ENCODE data around the gene WDFY4.

The WDFY4 gene

DNA sequence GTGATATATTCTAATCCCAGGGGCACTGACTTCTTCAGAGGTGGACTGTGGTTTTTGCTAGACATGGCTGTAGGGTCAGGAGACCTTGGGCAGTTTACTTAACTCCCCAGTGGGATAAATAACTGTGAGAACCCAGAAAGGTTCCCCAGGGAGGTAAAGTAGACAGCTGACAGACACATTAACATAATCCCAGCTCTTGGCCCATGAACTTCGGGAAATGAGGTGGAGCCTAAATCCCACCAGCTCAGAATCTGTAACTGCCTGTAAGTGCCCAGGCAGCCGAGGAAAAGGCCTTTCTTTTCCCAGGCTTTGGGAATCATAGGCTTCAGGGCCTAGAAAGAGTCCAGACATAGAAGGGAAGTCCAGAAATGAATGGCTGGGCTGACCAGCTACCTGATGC, 149.0 kb downstream of the WDFY4 start:
- TF ChIP-seq, protein P1, sequence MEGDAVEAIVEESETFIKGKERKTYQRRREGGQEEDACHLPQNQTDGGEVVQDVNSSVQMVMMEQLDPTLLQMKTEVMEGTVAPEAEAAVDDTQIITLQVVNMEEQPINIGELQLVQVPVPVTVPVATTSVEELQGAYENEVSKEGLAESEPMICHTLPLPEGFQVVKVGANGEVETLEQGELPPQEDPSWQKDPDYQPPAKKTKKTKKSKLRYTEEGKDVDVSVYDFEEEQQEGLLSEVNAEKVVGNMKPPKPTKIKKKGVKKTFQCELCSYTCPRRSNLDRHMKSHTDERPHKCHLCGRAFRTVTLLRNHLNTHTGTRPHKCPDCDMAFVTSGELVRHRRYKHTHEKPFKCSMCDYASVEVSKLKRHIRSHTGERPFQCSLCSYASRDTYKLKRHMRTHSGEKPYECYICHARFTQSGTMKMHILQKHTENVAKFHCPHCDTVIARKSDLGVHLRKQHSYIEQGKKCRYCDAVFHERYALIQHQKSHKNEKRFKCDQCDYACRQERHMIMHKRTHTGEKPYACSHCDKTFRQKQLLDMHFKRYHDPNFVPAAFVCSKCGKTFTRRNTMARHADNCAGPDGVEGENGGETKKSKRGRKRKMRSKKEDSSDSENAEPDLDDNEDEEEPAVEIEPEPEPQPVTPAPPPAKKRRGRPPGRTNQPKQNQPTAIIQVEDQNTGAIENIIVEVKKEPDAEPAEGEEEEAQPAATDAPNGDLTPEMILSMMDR (IDR thresholded peaks at IDR 0.05; ENCODE audit: low read depth, low read length), result no peak
- Histone ChIP-seq H3K27ac (no peak overlapping the region), H3K36me3 (no peaks in the 10 kb centered on the region), H3K4me3 (ENCODE audit: low read depth, low read length) (no peak overlapping the region), H3K9me3 (ENCODE audit: severe bottlenecking) (no peaks in the 10 kb centered on the region), H3K27me3 (ENCODE audit: insufficient read depth, low read depth, severe bottlenecking) (no peaks in the 10 kb centered on the region)
- DNase-seq, result no peak

DNA sequence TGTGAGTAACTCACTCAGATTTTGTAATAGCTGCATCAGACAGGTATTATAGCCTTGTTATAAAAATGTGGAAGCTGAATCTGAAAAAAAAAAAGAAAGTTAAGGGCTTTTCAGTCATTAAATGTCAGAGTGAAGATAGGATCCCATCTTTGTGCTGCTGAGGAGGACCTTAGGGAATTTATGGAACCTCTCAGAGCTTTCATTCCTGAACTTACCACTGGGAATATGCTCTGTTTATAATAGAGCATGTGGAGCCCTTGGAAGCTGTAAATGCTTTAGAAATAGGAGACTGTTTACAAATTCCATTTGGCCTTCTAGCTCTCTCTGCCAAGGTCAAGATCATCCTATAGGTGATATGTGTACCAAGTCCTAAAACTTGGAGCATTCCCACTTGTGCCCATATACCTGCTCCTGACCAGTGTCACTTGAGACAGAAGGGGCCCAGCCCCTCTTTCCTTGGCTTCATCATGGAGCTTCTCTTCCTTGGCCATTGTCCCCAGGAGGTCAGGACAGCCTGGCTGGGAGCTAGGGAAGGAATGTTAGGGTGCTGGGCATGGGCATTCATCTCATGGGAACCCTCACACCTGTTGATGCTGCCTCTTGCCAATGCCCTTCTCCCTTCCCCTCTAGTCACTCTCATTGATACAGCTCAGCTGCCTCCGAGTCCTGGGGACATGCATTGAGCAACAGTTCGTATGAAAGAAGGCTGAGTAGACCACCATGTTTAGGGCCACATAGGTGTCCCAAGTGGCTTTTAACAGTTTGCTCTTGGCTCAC, 149.7 kb downstream of the WDFY4 start:
- Histone ChIP-seq H3K27me3 (ENCODE audit: insufficient read depth, low read depth, severe bottlenecking) (no peaks in the 10 kb centered on the region), H3K27ac (no peak overlapping the region), H3K9me3 (ENCODE audit: severe bottlenecking) (no peaks in the 10 kb centered on the region), H3K36me3 (no peaks in the 10 kb centered on the region), H3K4me3 (ENCODE audit: low read depth, low read length) (no peak overlapping the region)
- TF ChIP-seq, protein P1 (IDR thresholded peaks at IDR 0.05; ENCODE audit: low read depth, low read length), result no peak
- no peak for DNase-seq

DNA sequence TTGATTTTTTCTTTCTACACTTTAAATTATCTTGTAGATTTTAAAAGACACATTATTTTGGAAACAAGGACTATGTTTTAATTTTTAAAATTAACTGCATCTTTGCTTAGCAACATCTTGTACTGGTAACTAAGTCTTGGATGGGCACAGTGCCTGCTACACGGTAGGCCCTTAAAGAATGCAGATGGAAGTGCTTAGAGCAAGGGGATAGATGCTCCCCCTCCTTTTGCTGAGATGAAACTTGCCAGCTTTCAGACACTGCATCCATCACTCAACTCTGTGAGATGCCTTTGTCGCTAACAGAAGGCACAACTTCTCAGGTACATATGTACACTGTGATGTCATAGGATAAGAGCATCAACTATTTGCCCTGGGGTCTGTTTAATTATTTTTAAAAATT, 151.1 kb downstream of the WDFY4 start:
- no peaks in the 10 kb centered on the region for H3K36me3 ChIP-seq
- no peak overlapping the region for H3K27ac ChIP-seq
- no peak for DNase-seq

DNA sequence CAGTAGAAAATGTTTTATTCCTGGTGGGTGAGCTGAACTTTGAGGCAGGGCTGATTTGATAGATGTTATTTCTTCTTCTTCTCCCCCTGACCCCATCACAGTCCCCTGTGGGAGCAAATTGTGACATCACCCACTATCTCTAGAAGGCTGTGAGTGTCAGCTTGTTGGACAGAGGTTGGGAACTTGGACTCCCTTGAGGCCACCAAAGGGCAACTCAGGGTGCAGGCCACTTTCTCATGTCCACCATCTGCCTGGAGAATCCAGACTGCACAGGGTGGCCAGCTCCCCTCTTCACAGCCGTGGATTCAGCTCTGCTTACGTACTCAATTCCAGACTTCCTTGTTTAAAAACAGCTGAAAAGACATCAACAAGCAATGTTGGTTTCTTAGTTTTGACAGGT, 151.9 kb downstream of the WDFY4 start:
- H3K27ac ChIP-seq, result no peak overlapping the region
- DNase-seq, result no peak
- peaks cover 3% of the 10 kb centered on the region for H3K27me3 ChIP-seq (ENCODE audit: insufficient read depth, low read depth, severe bottlenecking)
- H3K36me3 ChIP-seq, result no peaks in the 10 kb centered on the region
- H3K9me3 ChIP-seq (ENCODE audit: severe bottlenecking), result no peaks in the 10 kb centered on the region
- TF ChIP-seq, protein P1 (IDR thresholded peaks at IDR 0.05; ENCODE audit: low read depth, low read length), result no peak
- no peak overlapping the region for H3K4me3 ChIP-seq (ENCODE audit: low read depth, low read length)

More for the DNA sequence above, 151.1 kb downstream of the WDFY4 start:
- Histone ChIP-seq H3K27me3 (ENCODE audit: insufficient read depth, low read depth, severe bottlenecking) (no peaks in the 10 kb centered on the region), H3K4me3 (ENCODE audit: low read depth, low read length) (no peak overlapping the region), H3K9me3 (ENCODE audit: severe bottlenecking) (no peaks in the 10 kb centered on the region)
- TF ChIP-seq, protein P1 (IDR thresholded peaks at IDR 0.05; ENCODE audit: low read depth, low read length), result no peak

DNA sequence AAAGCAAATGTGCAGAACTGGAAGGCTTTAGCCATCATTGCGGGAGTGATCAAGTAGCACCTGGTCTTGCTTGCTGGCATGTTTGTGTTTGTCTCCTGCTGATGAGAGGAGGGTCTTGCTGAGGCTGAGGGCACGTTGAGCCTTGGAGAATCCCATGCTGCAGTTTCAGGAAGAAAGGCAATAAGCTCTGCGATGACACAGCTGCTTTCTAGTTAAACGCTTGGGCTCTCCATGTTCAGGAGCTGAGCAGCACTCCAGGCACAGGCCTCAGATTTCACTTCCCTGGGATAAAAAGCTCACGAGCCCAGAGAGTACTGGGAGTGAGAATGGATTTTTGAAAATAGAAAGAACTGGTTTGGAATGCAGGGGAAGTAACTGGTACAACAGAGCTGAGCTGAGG, 154.2 kb downstream of the WDFY4 start:
- Histone ChIP-seq H3K27ac (no peak overlapping the region), H3K4me3 (ENCODE audit: low read depth, low read length) (no peak overlapping the region), H3K9me3 (ENCODE audit: severe bottlenecking) (no peaks in the 10 kb centered on the region), H3K27me3 (ENCODE audit: insufficient read depth, low read depth, severe bottlenecking) (peaks cover 17% of the 10 kb centered on the region), H3K36me3 (no peaks in the 10 kb centered on the region)
- TF ChIP-seq, protein P1 (IDR thresholded peaks at IDR 0.05; ENCODE audit: low read depth, low read length), result no peak
- DNase-seq, result no peak
